GM18951 (cell line): ENCODE results near the gene RICTOR.

Experiments
- POLR2A ChIP-seq: IDR thresholded peaks from 4 replicates; pipeline ENCODE4 v1.6.1; 2011; ENCODE audit warnings: mild to moderate bottlenecking; ENCODE audit not compliant: insufficient read length, insufficient read depth; ENCODE audit errors: extremely low read depth
- in situ Hi-C: fragments of 300-500 bp; cut with MboI; formaldehyde crosslinking; loops from one replicate; pipeline ENCODE4 v1.12.0; 2022; ENCODE audit warnings: low sequenced_read_pairs, mixed read lengths, inconsistent platforms; ENCODE audit not compliant: unreplicated experiment

Gene RICTOR

GRCh38 chr5:39113354-39113953, 39.3 kb upstream of the RICTOR start:
- in situ Hi-C loops, result no loop called here
- TF ChIP-seq POLR2A, result no peak

DNA sequence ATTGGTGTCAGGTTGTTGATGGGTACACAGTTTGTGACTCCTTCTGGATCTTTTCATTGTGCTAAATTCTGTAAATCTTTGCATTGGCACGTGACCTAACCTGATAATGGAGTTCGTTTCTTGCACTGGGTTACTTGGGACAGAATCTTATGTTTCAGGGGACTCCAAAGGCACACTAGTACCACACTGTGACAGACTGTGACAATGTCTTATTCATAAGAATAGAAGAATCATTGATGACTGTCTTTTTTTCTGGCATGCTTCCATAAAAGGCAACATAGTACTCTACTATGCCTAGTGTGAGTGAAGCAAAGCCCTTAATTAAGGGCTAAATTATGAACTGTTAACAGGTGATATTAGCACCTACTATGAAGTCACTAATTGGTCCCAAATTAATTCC, 35.4 kb upstream of the RICTOR start:
- no peak for TF ChIP-seq POLR2A
- in situ Hi-C loops, result no loop called here

DNA sequence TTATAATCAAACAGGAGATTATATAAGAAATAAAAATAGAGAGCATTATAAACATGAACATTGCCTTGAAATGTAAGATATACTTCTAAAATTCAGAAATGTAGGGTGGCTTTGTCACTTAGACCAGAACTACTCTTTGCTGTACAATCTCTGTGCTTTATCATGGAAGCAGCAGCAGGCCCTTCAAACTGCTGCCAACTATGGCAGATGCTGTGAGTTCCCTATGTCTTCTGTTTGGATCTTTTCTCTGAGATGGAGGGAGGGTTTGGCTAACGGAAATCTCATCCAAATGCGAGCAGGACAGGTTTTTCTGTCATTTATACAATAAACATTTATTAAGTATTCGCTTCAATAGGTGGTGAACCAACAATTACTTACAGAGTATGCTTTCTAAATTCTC, 34.8 kb upstream of the RICTOR start:
- no peak for TF ChIP-seq POLR2A
- in situ Hi-C loops, result no loop called here

GRCh38 chr5:39107350-39107749, 33.2 kb upstream of the RICTOR start:
- in situ Hi-C loops, result no loop called here
- TF ChIP-seq POLR2A, result no peak

DNA sequence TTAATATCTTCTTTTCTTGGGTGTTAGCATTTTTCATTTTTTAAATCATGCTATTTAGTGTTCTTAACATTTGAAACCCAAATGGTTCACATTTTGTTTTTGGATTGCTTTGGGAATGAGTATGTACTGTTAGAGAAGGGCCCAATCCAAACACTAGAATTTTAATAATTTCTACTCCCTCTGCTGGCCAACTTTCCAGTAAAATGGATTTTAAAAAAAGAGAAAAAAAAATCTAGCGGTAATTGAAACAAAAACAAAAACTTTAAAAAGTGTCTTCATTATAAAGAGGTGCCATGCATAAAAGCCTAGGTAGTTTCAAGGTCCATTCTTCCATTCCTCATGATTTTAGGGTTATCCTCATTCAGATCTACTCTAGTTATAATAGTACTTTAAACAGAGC, 32.1 kb upstream of the RICTOR start:
- no peak for TF ChIP-seq POLR2A
- in situ Hi-C loops, result no loop called here

DNA sequence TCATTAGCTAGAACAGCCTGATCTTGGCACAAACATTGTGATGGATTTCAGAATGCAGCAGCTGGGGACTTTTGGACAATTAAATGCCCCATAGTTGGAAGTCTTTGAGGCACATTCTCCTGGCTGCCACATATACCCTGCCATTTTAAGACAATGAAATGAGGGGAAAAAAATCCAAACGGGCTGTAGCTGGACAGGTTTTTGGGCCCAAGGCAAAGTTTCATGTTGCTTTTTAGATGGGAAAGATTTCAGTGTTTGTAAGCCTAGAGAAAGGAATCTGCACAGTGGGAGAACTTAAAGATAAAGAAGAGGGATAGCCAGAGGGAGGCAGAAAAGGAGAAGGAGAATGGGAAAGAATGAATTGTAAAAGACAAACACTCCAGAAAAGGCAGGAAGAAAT, 30.0 kb upstream of the RICTOR start:
- in situ Hi-C loops, result no loop called here
- TF ChIP-seq POLR2A, result no peak

GRCh38 chr5:39102684-39103155, 28.5 kb upstream of the RICTOR start:
- TF ChIP-seq POLR2A, result no peak
- in situ Hi-C loops, result no loop called here

- in situ Hi-C loops, result no loop called here
- no peak for TF ChIP-seq POLR2A
Observed at GRCh38 chr5:39100851-39101396, 26.7 kb upstream of the RICTOR start.

- in situ Hi-C loops, result no loop called here
- TF ChIP-seq POLR2A, result no peak
Observed at GRCh38 chr5:39100301-39100850, 26.2 kb upstream of the RICTOR start.

DNA sequence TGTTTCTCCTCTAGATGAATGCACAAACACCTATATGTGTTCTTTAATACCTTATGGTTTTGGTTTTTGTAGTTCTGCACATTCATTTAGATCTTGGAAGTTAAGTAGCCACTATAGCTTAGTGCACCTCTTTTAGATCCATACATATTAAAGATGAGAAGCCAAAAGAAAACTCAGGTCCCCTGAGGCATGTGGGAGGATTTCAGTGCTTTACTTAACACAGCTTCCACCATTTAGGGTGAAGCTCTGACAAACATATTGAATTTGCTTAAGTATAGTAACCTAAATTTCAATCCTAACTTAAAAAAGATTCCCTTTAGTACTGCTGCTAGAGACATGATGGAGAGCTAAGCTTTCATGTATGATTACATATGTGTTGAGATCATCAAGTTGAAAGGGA, 25.6 kb upstream of the RICTOR start:
- no peak for TF ChIP-seq POLR2A
- in situ Hi-C loops, result loop anchor here (25.0 kb wide), 2 partner anchors 263 to 663 kb away; partner anchors contain the start of gene OSMR

GRCh38 chr5:39093352-39093751, 19.2 kb upstream of the RICTOR start:
- TF ChIP-seq POLR2A, result no peak
- in situ Hi-C loops, result loop anchor here (25.0 kb wide), 2 partner anchors 256 to 656 kb away; partner anchors contain the start of gene OSMR

- TF ChIP-seq POLR2A, result no peak
- in situ Hi-C loops, result loop anchor here (25.0 kb wide), 2 partner anchors 255 to 655 kb away; partner anchors contain the start of gene OSMR
Observed at GRCh38 chr5:39092581-39093351, 18.6 kb upstream of the RICTOR start.

- in situ Hi-C loops, result loop anchor here (25.0 kb wide), 2 partner anchors 255 to 655 kb away; partner anchors contain the start of gene OSMR
- TF ChIP-seq POLR2A, result no peak
Observed at GRCh38 chr5:39091940-39092580, 17.9 kb upstream of the RICTOR start.
